Left cardiac atrium (tissue), 4 donors: Measurements from ENCODE around the gene TMEM91. TPM values are rescaled to one million over a fixed set of nuclear protein-coding genes. Genes with fewer than 3 reads are reported as not detected.

Experiments used
- ATAC-seq, 2 donors: fragments of 200-7000 bp; cut with Tn5 transposase; one replicate each; pipeline ENCODE4 v1.9.1; 2020; ENCODE audit warnings: mild to moderate bottlenecking in 2 of 2, moderate library complexity in 2 of 2
- DNase-seq: peaks from one replicate; pipeline ENCODE4 v3.0.0-alpha.2; 2020
- intact Hi-C, 2 donors: fragments of 100-400 bp; cut with DNase I; formaldehyde crosslinking; loops; one replicate each; pipeline versions ENCODE4 v1.14.1 to v1.15.1; 2022 to 2023
- total RNA-seq, 2 donors: library from RNA; stranded (reverse); fragmentation: NEBNext Ultra II Directional; extraction: Animal tissue kit (Norgen Biotek cat#: 25700); gene quantifications; one replicate each; pipeline ENCODE4 v1.2.1, GENCODE V29; 2021
- donor health status: DM: no; HTN: yes; CAD: no.
- donor health status: DM: no; HTN: yes; CAD: no; lungs with severe emphysema.
- donor health status: DM: yes; HTN: yes; CAD: no.
- donor health status: Dilated cardiomyopathy.

TMEM91 gene
- total RNA-seq, 2 donors from 2014 or later, result 6.3 to 6.8 TPM

GRCh38 chr19:41352279-41352608, 24.1 kb upstream of the TMEM91 start:
- DNase-seq (no peak), ATAC-seq (no peak)
- intact Hi-C loops, result loop anchor here in 1 of 2 donors (5.0 kb wide), 1 partner anchor 40 kb away; the partner anchor contains the start of gene CCDC97

GRCh38 chr19:41352609-41353465, 23.5 kb upstream of the TMEM91 start:
- ATAC-seq (peak; percentile 17 to 20), DNase-seq (peak; percentile 73)
- intact Hi-C loops, result loop anchor here in 1 of 2 donors (5.0 kb wide), 1 partner anchor 41 kb away; the partner anchor contains the start of gene CCDC97

- ATAC-seq, result peak; percentile 75 to 82
- intact Hi-C loops, result loop anchor here in 1 of 2 donors (5.0 kb wide), 1 partner anchor 41 kb away; the partner anchor contains the start of gene CCDC97
- DNase-seq, result peak; percentile 92
Observed at GRCh38 chr19:41353466-41354342, 22.6 kb upstream of the TMEM91 start, which contains the start of gene TGFB1. TGFB1 (minus strand) TSS chr19:41353922; CDS start chr19:41353044, 878 bp downstream.

GRCh38 chr19:41354343-41354953, 21.9 kb upstream of the TMEM91 start:
- DNase-seq (no peak), ATAC-seq (no peak)
- intact Hi-C loops, result loop anchor here in 1 of 2 donors (5.0 kb wide), 1 partner anchor 42 kb away; the partner anchor contains the start of gene CCDC97

- ATAC-seq, result no peak
- DNase-seq, result no peak
- intact Hi-C loops, result no loop called here
Observed at GRCh38 chr19:41355035-41355434, 21.3 kb upstream of the TMEM91 start.

- no peak for ATAC-seq
- intact Hi-C loops, result no loop called here
- DNase-seq, result no peak
Observed at GRCh38 chr19:41355802-41356201, 20.5 kb upstream of the TMEM91 start.

- ATAC-seq, result no peak
- intact Hi-C loops, result no loop called here
- no peak for DNase-seq
Observed at GRCh38 chr19:41356984-41357739, 19.2 kb upstream of the TMEM91 start.

GRCh38 chr19:41357746-41358145, 18.6 kb upstream of the TMEM91 start:
- intact Hi-C loops, result no loop called here
- ATAC-seq (no peak), DNase-seq (no peak)

- intact Hi-C loops, result no loop called here
- ATAC-seq, result no peak
- no peak for DNase-seq
Observed at GRCh38 chr19:41359741-41360140, 16.6 kb upstream of the TMEM91 start.

- no peak for ATAC-seq
- intact Hi-C loops, result no loop called here
Observed at GRCh38 chr19:41362143-41362847, 14.0 kb upstream of the TMEM91 start.

GRCh38 chr19:41363371-41363752, 13.0 kb upstream of the TMEM91 start:
- DNase-seq (no peak), ATAC-seq (no peak)
- intact Hi-C loops, result no loop called here

More at GRCh38 chr19:41362143-41362847, 14.0 kb upstream of the TMEM91 start:
- DNase-seq, result no peak

GRCh38 chr19:41363753-41364523, 12.4 kb upstream of the TMEM91 start, which contains the start of gene B9D2:
B9D2 (minus strand) TSS chr19:41364149; CDS start chr19:41363519, 630 bp downstream.
- ATAC-seq (peak; percentile 97 to 98), DNase-seq (peak; percentile 99)
- intact Hi-C loops, result no loop called here

- DNase-seq (no peak), ATAC-seq (no peak)
- intact Hi-C loops, result no loop called here
Observed at GRCh38 chr19:41364524-41365391, 11.6 kb upstream of the TMEM91 start.

- intact Hi-C loops, result no loop called here
- DNase-seq, result no peak
- ATAC-seq, result no peak
Observed at GRCh38 chr19:41366089-41366488, 10.2 kb upstream of the TMEM91 start.

GRCh38 chr19:41367848-41368301, 8.5 kb upstream of the TMEM91 start:
- no peak for DNase-seq
- intact Hi-C loops, result no loop called here
- no peak for ATAC-seq

- intact Hi-C loops, result no loop called here
- no peak for ATAC-seq
- DNase-seq, result no peak
Observed at GRCh38 chr19:41369769-41370168, 6.6 kb upstream of the TMEM91 start.
